Omental fat pad (tissue), 4 donors: ENCODE results near the gene KCNH5. TPM values are rescaled to one million over a fixed set of nuclear protein-coding genes. Genes with fewer than 3 reads are reported as not detected.
A peak's percentile ranks its signal among the peaks of the same experiment; 100 is the strongest.

ENCODE experiments used
- ATAC-seq: fragments of 150-250 bp; one replicate; pipeline ENCODE4 v1.9.1; 2016; ENCODE audit warnings: mild to moderate bottlenecking, moderate library complexity; ENCODE audit not compliant: low FRiP score
- DNase-seq: peaks from one replicate; pipeline ENCODE4 v3.0.0-alpha.2; 2019; ENCODE audit warnings: low spot score
- total RNA-seq, 4 donors: library from RNA; depleted of rRNA; stranded (reverse); fragments of >200 nt; gene quantifications; one replicate each; pipeline ENCODE4 v1.1.0, GENCODE V29; 2016
- TF ChIP-seq, protein P1 (sequence below), 3 donors: fragments of 450-650 bp; IDR thresholded peaks; one replicate each; pipeline ENCODE4 v1.5.1; 2016 to 2017; ENCODE audit warnings: antibody characterized with exemption in 3 of 3, mild to moderate bottlenecking in 3 of 3, moderate library complexity in 2 of 3

KCNH5 gene
- total RNA-seq, 4 donors from 2014 or later = 1.1 to 6.2 (median 1.1) TPM; not detected in 1

DNA sequence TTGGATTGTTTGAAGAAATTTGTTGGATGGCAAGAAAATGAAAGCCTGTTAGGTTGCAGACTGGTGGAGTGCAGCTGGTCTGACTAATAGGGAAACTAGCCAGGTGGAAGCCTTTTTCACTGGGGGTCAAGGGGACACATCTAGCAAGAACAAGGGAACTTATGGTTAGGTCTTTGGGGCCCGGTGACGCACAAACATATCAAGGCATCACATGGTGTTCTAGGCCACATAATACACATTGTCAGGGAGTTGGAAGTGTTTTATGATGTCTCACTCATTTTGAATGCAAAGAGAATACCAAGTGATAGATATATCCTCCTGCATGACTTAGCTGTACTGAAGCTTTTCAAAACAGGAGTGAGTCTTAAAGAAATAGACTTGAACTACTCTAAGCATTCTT is 351.2 kb downstream of the KCNH5 start:
- DNase-seq (no peak), ATAC-seq (no peak)
- TF ChIP-seq, protein P1, sequence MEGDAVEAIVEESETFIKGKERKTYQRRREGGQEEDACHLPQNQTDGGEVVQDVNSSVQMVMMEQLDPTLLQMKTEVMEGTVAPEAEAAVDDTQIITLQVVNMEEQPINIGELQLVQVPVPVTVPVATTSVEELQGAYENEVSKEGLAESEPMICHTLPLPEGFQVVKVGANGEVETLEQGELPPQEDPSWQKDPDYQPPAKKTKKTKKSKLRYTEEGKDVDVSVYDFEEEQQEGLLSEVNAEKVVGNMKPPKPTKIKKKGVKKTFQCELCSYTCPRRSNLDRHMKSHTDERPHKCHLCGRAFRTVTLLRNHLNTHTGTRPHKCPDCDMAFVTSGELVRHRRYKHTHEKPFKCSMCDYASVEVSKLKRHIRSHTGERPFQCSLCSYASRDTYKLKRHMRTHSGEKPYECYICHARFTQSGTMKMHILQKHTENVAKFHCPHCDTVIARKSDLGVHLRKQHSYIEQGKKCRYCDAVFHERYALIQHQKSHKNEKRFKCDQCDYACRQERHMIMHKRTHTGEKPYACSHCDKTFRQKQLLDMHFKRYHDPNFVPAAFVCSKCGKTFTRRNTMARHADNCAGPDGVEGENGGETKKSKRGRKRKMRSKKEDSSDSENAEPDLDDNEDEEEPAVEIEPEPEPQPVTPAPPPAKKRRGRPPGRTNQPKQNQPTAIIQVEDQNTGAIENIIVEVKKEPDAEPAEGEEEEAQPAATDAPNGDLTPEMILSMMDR (IDR thresholded peaks at IDR 0.05) = no peak

DNA sequence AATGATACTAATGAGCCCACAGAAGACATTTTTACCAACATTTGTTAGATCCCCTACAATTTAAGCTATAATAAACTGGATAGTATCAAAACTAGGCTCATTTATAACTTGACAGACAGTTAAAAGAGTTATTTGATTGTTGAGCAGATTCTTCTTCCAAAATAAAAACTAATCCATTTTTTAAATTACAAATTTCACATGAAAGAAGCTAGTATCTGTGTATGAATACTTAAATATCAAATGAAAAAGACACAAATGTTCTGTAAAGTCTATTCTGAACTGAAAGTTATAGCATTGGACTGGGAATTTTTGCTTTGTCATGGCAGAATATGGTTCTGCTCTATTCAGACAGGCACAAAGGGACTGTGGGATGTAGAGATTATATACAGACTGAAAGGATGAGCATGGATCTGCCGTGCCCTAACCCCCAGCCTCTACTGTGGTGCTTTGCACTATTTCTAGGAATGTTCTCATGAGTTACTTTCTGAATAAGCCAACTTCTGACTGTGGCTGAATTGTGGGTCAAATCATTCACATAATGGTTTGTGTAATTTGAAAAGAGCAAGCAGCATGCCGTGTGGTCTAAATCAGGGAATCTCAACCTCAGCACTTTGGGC is 352.7 kb downstream of the KCNH5 start:
- ATAC-seq = no peak

DNA sequence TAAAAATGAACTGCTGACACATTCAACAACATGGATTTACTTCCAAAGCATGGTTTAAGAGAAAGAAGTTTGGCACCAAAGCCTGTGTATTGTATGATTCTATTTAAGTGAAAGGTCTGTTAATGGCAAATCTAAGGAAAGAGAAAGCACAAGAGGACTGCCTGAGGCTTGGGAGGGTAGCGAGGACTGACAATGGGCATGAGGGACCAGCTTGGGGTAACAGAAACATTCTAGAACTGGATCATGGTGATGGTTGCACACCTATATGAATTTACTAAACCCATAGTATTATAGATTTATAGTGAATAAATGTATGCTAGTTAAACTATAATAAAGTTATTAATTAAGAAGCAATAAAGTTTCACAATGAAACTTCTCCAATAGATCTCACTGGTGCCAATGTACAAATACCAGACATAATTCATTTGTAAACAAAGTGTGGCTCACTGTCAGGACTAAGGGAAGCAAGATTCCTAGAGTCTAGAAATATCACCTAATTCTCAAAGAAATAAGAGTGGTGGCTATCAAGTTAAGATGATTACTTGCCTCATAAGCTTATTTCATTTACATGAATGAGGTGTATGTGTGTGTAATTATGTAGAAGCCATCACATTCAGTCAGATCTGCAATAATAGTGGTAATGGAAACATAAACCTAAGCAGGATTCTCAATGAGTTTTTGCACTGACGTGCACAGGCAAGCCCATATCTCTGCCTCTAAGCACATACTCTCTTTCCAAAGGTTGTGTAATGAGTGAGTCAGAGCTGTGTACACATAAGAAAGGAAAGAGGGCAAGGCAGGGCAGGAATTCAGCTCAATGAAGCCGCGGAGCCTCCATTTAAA is 353.4 kb downstream of the KCNH5 start:
- TF ChIP-seq, protein P1 (IDR thresholded peaks at IDR 0.05) = no peak
- DNase-seq (no peak), ATAC-seq (peak; percentile 99)

More for the DNA sequence above, 352.7 kb downstream of the KCNH5 start:
- no peak for DNase-seq
- TF ChIP-seq, protein P1 (IDR thresholded peaks at IDR 0.05) = no peak

DNA sequence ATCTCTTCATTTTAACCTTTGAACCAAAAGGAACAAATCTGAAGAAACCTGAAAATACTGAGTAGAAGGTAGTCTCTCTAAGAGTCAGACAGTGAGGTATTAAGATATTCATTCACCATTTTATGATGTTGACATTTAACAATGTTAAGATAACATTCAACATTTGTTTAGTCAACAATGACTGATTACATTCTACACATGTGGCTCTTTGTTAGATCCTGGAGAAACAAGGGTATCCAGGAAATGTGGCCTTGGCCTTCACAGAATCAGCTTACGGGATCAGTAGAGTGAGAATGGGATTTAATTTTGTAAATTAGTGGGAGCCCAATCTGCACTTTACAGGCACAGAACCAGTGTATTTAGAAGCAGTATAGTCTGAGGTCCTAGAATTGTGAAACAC is 355.5 kb downstream of the KCNH5 start:
- DNase-seq = no peak
- TF ChIP-seq, protein P1 (IDR thresholded peaks at IDR 0.05) = no peak
- no peak for ATAC-seq

DNA sequence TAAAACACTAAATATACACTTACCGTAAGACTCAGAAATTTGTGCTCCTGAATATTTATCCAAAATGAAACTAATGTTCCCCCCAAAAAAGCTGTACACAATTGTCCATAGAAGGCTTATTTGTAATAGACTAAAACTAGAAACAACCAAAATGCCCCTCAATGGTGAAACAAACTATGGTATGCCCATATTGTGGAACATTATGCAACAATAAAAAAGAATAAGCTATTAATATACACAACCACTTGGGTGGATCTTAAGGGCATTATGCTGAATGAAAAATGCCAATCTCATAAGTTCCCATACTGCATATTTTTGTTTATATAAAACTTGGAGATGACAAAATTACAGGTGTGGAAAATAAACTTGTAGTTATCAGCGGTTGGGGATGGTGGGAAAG is 357.4 kb downstream of the KCNH5 start:
- ATAC-seq (no peak), DNase-seq (no peak)
- TF ChIP-seq, protein P1 (IDR thresholded peaks at IDR 0.05) = no peak

DNA sequence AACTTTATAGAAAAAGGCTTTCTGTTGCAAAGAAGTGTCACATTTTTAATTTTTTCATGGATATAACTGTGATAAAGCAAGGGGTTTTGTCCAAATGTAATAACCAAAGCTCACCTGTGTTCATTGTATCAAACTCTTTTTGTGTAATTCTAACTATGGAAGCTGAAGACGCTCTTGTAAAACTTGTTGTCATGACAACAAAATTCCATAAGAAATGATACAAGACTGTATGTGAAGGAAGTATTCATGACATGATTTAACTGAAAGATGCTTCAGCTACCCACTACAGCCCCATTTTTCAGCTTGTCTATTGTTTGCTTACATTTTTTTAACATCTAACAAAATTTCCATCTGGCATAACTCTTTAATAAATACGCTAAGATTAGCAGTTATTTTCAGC is 360.9 kb downstream of the KCNH5 start:
- TF ChIP-seq, protein P1 (IDR thresholded peaks at IDR 0.05) = no peak
- no peak for ATAC-seq
- DNase-seq = no peak
